Liver (tissue), 9 donors: Measurements from ENCODE around the gene ARFRP1. TPM values are rescaled to one million over a fixed set of nuclear protein-coding genes. Genes with fewer than 3 reads are reported as not detected.

Source experiments
- DNase-seq: peaks from one replicate; pipeline ENCODE4 v3.0.0-alpha.2; 2017; ENCODE audit warnings: low spot score
- H3K27ac ChIP-seq, 2 donors: one replicate each; pipeline ENCODE4 v1.7.0; 2013; ENCODE audit warnings: inconsistent platforms in 2 of 2, low read length in 2 of 2, control low read depth in 1 of 2, low read depth in 1 of 2, mild to moderate bottlenecking in 1 of 2
- H3K27me3 ChIP-seq, 4 donors: one replicate each; pipeline versions ENCODE4 v1.6.1 to v1.7.0; 2013; ENCODE audit warnings: low read length in 3 of 4, inconsistent platforms in 1 of 4, mild to moderate bottlenecking in 1 of 4, moderate library complexity in 1 of 4; ENCODE audit not compliant: control insufficient read depth in 4 of 4, insufficient read depth in 4 of 4
- H3K36me3 ChIP-seq, 4 donors: one replicate each; pipeline versions ENCODE4 v1.6.1 to v1.7.0; 2013; ENCODE audit warnings: low read length in 3 of 4, mild to moderate bottlenecking in 3 of 4, low read depth in 1 of 4, moderate library complexity in 1 of 4; ENCODE audit not compliant: control insufficient read depth in 4 of 4, insufficient read depth in 3 of 4
- H3K4me1 ChIP-seq, 4 donors: one replicate each; pipeline versions ENCODE4 v1.6.1 to v1.7.0; 2013; ENCODE audit warnings: low read length in 3 of 4, mild to moderate bottlenecking in 3 of 4, moderate library complexity in 1 of 4; ENCODE audit not compliant: control insufficient read depth in 4 of 4, insufficient read depth in 4 of 4
- H3K4me3 ChIP-seq, 3 donors: one replicate each; pipeline versions ENCODE4 v1.6.1 to v1.7.0; 2013; ENCODE audit warnings: low read length in 3 of 3, control low read depth in 1 of 3, low read depth in 1 of 3, mild to moderate bottlenecking in 1 of 3
- H3K9ac ChIP-seq, 2 donors: one replicate each; pipeline ENCODE4 v1.7.0; 2013; ENCODE audit warnings: low read length in 2 of 2, mild to moderate bottlenecking in 2 of 2, moderate library complexity in 2 of 2, control low read depth in 1 of 2, low read depth in 1 of 2
- H3K9me3 ChIP-seq, 4 donors: one replicate each; pipeline versions ENCODE4 v1.6.1 to v1.7.0; 2013; ENCODE audit warnings: low read length in 3 of 4; ENCODE audit not compliant: control insufficient read depth in 4 of 4
- ATF3 ChIP-seq: IDR thresholded peaks from 2 replicates; pipeline ENCODE4 v1.6.1; 2016; ENCODE audit warnings: antibody characterized with exemption
- EGR1 ChIP-seq, 2 donors: IDR thresholded peaks; 2 replicates each; pipeline ENCODE4 v1.6.1; 2016 to 2018; ENCODE audit warnings: antibody characterized with exemption in 2 of 2, low read depth in 2 of 2
- FOXA1 ChIP-seq: IDR thresholded peaks from 2 replicates; pipeline ENCODE4 v1.6.1; 2016; ENCODE audit warnings: antibody characterized with exemption
- GABPA ChIP-seq, 2 donors: IDR thresholded peaks in 1 of 2; conservative IDR thresholded peaks in 1 of 2; 2 replicates each; pipeline ENCODE4 v1.6.1; 2016; ENCODE audit warnings: antibody characterized with exemption in 2 of 2, mild to moderate bottlenecking in 1 of 2, moderate library complexity in 1 of 2
- HNF4A ChIP-seq, 2 donors: conservative IDR thresholded peaks; 2 replicates each; pipeline ENCODE4 v1.6.1; 2016; ENCODE audit warnings: antibody characterized with exemption in 2 of 2, mild to moderate bottlenecking in 2 of 2
- HNF4G ChIP-seq: IDR thresholded peaks from 2 replicates; pipeline ENCODE4 v1.6.1; 2016; ENCODE audit warnings: antibody characterized with exemption
- JUND ChIP-seq, 2 donors: IDR thresholded peaks; 2 replicates each; pipeline ENCODE4 v1.6.1; 2016; ENCODE audit warnings: antibody characterized with exemption in 2 of 2
- MAX ChIP-seq: IDR thresholded peaks from 2 replicates; pipeline ENCODE4 v1.6.1; 2016; ENCODE audit warnings: antibody characterized with exemption
- NR2F2 ChIP-seq: IDR thresholded peaks from 2 replicates; pipeline ENCODE4 v1.6.1; 2016; ENCODE audit warnings: antibody characterized with exemption
- RAD21 ChIP-seq, 2 donors: IDR thresholded peaks; 2 replicates each; pipeline ENCODE4 v1.6.1; 2016; ENCODE audit warnings: antibody characterized with exemption in 2 of 2, mild to moderate bottlenecking in 2 of 2
- RXRA ChIP-seq, 2 donors: IDR thresholded peaks; 2 replicates each; pipeline ENCODE4 v1.6.1; 2017 to 2018; ENCODE audit warnings: antibody characterized with exemption in 2 of 2, mild to moderate bottlenecking in 1 of 2
- YY1 ChIP-seq: IDR thresholded peaks from 2 replicates; pipeline ENCODE4 v1.6.1; 2016; ENCODE audit warnings: antibody characterized with exemption, mild to moderate bottlenecking
- WGBS: extraction: QIAGEN DNeasy Blood & Tissue Kit; methylation state at CpG from one replicate; pipeline ENCODE4 v1.1.7; 2013; 5-methylcytosine and 5-hydroxymethylcytosine counted together
- polyA plus RNA-seq, 2 donors: library from polyadenylated mRNA; stranded (reverse) in 1 of 2; unstranded in 1 of 2; fragments of 200-250 nt in 1 of 2; fragments of >200 nt in 1 of 2; fragmentation: Nextera tagmentation in 1 of 2; extraction: Ambion mirVana in 1 of 2; gene quantifications; one replicate each; pipeline versions ENCODE4 v1.2.1 to v1.2.3, GENCODE V29; 2013 to 2015
- total RNA-seq, 2 donors: library from RNA; depleted of rRNA; stranded (reverse); fragments of >200 nt; gene quantifications; one replicate each; pipeline ENCODE4 v1.2.3, GENCODE V29; 2014
- TF ChIP-seq, protein P1 (sequence below): IDR thresholded peaks from 2 replicates; pipeline ENCODE4 v1.6.1; 2016; ENCODE audit warnings: antibody characterized with exemption, mild to moderate bottlenecking
- TF ChIP-seq, protein P2 (sequence below): fragments of 150-350 bp; IDR thresholded peaks from 2 replicates; pipeline ENCODE4 v1.5.1; 2017; ENCODE audit warnings: improper control_type of control experiment, low read depth, low read length; ENCODE audit not compliant: missing input control
- donor health status: healthy.
- donor health status: healthy.
- donor health status: healthy.
- donor health status: healthy.
- donor health status: healthy.

The ARFRP1 gene
- total and polyA plus RNA-seq, 4 donors: 14.2 to 26.9 (median 20.5) TPM

GRCh38 chr20:63690898-63691710 lies 16.7 kb downstream of the ARFRP1 start:
- Histone ChIP-seq H3K27ac (no peak overlapping the region), H3K27me3 (no peaks in the 10 kb centered on the region), H3K36me3 (peaks cover 0 to 3% (median 0%) of the 10 kb centered on the region in 4 donors), H3K4me3 (no peak overlapping the region), H3K4me1 (peaks cover 0 to 12% (median 1%) of the 10 kb centered on the region in 4 donors), H3K9ac (no peak overlapping the region), H3K9me3 (no peaks in the 10 kb centered on the region)
- TF ChIP-seq HNF4A (conservative IDR thresholded peaks at IDR 0.05) (no peak), FOXA1 (no peak), JUND (IDR thresholded peaks at IDR 0.05) (no peak), GABPA (IDR thresholded peaks at IDR 0.05 in 1 of 2, conservative IDR thresholded peaks at IDR 0.05 in 1 of 2) (no peak), RXRA (IDR thresholded peaks at IDR 0.05) (no peak), EGR1 (IDR thresholded peaks at IDR 0.05; ENCODE audit: low read depth in 2 of 2) (no peak), MAX (no peak), YY1 (no peak), NR2F2 (no peak), ATF3 (no peak), HNF4G (no peak), RAD21 (IDR thresholded peaks at IDR 0.05) (no peak)
- TF ChIP-seq, protein P1, sequence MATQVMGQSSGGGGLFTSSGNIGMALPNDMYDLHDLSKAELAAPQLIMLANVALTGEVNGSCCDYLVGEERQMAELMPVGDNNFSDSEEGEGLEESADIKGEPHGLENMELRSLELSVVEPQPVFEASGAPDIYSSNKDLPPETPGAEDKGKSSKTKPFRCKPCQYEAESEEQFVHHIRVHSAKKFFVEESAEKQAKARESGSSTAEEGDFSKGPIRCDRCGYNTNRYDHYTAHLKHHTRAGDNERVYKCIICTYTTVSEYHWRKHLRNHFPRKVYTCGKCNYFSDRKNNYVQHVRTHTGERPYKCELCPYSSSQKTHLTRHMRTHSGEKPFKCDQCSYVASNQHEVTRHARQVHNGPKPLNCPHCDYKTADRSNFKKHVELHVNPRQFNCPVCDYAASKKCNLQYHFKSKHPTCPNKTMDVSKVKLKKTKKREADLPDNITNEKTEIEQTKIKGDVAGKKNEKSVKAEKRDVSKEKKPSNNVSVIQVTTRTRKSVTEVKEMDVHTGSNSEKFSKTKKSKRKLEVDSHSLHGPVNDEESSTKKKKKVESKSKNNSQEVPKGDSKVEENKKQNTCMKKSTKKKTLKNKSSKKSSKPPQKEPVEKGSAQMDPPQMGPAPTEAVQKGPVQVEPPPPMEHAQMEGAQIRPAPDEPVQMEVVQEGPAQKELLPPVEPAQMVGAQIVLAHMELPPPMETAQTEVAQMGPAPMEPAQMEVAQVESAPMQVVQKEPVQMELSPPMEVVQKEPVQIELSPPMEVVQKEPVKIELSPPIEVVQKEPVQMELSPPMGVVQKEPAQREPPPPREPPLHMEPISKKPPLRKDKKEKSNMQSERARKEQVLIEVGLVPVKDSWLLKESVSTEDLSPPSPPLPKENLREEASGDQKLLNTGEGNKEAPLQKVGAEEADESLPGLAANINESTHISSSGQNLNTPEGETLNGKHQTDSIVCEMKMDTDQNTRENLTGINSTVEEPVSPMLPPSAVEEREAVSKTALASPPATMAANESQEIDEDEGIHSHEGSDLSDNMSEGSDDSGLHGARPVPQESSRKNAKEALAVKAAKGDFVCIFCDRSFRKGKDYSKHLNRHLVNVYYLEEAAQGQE: no peak
- TF ChIP-seq, protein P2, sequence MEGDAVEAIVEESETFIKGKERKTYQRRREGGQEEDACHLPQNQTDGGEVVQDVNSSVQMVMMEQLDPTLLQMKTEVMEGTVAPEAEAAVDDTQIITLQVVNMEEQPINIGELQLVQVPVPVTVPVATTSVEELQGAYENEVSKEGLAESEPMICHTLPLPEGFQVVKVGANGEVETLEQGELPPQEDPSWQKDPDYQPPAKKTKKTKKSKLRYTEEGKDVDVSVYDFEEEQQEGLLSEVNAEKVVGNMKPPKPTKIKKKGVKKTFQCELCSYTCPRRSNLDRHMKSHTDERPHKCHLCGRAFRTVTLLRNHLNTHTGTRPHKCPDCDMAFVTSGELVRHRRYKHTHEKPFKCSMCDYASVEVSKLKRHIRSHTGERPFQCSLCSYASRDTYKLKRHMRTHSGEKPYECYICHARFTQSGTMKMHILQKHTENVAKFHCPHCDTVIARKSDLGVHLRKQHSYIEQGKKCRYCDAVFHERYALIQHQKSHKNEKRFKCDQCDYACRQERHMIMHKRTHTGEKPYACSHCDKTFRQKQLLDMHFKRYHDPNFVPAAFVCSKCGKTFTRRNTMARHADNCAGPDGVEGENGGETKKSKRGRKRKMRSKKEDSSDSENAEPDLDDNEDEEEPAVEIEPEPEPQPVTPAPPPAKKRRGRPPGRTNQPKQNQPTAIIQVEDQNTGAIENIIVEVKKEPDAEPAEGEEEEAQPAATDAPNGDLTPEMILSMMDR: no peak
- 83% methylated on average over 24 of the region's 24 CpGs for WGBS
- no peak for DNase-seq

GRCh38 chr20:63690003-63690897 lies 17.5 kb downstream of the ARFRP1 start:
- no peaks in the 10 kb centered on the region for H3K27me3 ChIP-seq
- H3K27ac ChIP-seq: no peak overlapping the region
- TF ChIP-seq MAX: no peak
- no peak for TF ChIP-seq EGR1 (IDR thresholded peaks at IDR 0.05; ENCODE audit: low read depth in 2 of 2)
- peaks cover 0 to 5% (median 2%) of the 10 kb centered on the region in 4 donors for H3K4me1 ChIP-seq
- H3K4me3 ChIP-seq: no peak overlapping the region
- WGBS: 89% methylated on average over 40 of the region's 40 CpGs
- H3K36me3 ChIP-seq: peaks cover 0 to 3% (median 0%) of the 10 kb centered on the region in 4 donors
- no peak for DNase-seq
- H3K9ac ChIP-seq: no peak overlapping the region
- H3K9me3 ChIP-seq: no peaks in the 10 kb centered on the region
